SK-N-SH (cell line): ENCODE results near the gene NIPSNAP3A.
A peak's percentile ranks its signal among the peaks of the same experiment; 100 is the strongest.

ENCODE experiments used
- CHD2 ChIP-seq: fragments of 150-350 bp; IDR thresholded peaks from 2 replicates; pipeline ENCODE4 v1.6.1; 2018; ENCODE audit warnings: low read length; ENCODE audit not compliant: partially characterized antibody
- CTCF ChIP-seq: fragments of 200-600 bp; sonication (generic); IDR thresholded peaks from 2 replicates; pipeline ENCODE4 v1.6.1; 2017; ENCODE audit warnings: antibody characterized with exemption, mild to moderate bottlenecking, moderate library complexity
- EP300 ChIP-seq, 2 experiments: IDR thresholded peaks; 2 replicates each; pipeline versions ENCODE4 v1.4.0 to v1.6.1; 2012; ENCODE audit warnings: borderline replicate concordance in 1 of 2, low read depth in 1 of 2, low read length in 1 of 2
- EZH2phosphoT487 ChIP-seq: fragments of 200-600 bp; sonication (generic); IDR thresholded peaks from 2 replicates; pipeline ENCODE4 v1.6.1; 2017; ENCODE audit warnings: low read depth, mixed run types, mild to moderate bottlenecking, antibody characterized with exemption, moderate library complexity, borderline replicate concordance
- MAX ChIP-seq: IDR thresholded peaks from 2 replicates; pipeline ENCODE4 v1.4.0; 2012; ENCODE audit warnings: low read depth
- MXI1 ChIP-seq: IDR thresholded peaks from 2 replicates; pipeline ENCODE4 v1.6.1; 2012; ENCODE audit warnings: mild to moderate bottlenecking, low read depth, low read length, improper control_type of control experiment
- NFIC ChIP-seq: IDR thresholded peaks from 2 replicates; pipeline ENCODE4 v1.4.0; 2012; ENCODE audit warnings: borderline replicate concordance
- POLR2AphosphoS5 ChIP-seq: IDR thresholded peaks from 2 replicates; pipeline ENCODE4 v1.6.1; 2012; ENCODE audit warnings: low read depth, low read length
- RAD21 ChIP-seq: IDR thresholded peaks from 2 replicates; pipeline ENCODE4 v1.6.1; 2012; ENCODE audit warnings: mild to moderate bottlenecking, low read length
- RFX5 ChIP-seq: IDR thresholded peaks from 2 replicates; pipeline ENCODE4 v1.6.1; 2012; ENCODE audit warnings: mild to moderate bottlenecking, improper control_type of control experiment, low read length
- TEAD4 ChIP-seq: IDR thresholded peaks from 2 replicates; pipeline ENCODE4 v1.4.0; 2012; ENCODE audit warnings: mild to moderate bottlenecking, borderline replicate concordance; ENCODE audit not compliant: insufficient read depth
- USF2 ChIP-seq: fragments of 150-350 bp; IDR thresholded peaks from 2 replicates; pipeline ENCODE4 v1.6.1; 2017; ENCODE audit warnings: antibody characterized with exemption, low read length, low read depth, borderline replicate concordance
- YY1 ChIP-seq: IDR thresholded peaks from 2 replicates; pipeline ENCODE4 v1.4.0; 2012; ENCODE audit warnings: low read depth, mild to moderate bottlenecking

- no peak for TF ChIP-seq CTCF
- TF ChIP-seq NFIC: no peak
- TF ChIP-seq YY1: no peak
- no peak for TF ChIP-seq CHD2
- no peak for TF ChIP-seq POLR2AphosphoS5
- TF ChIP-seq EP300 (IDR thresholded peaks at IDR 0.05; ENCODE audit: borderline replicate concordance in 1 of 2, low read depth in 1 of 2, low read length in 1 of 2): no peak
- no peak for TF ChIP-seq TEAD4
- TF ChIP-seq RFX5: no peak
- TF ChIP-seq RAD21: no peak
- no peak for TF ChIP-seq MAX
- no peak for TF ChIP-seq EZH2phosphoT487
- TF ChIP-seq USF2: no peak
- TF ChIP-seq MXI1: peak; percentile 82
These were observed 278 bp upstream of the NIPSNAP3A start for GRCh38 chr9:104747245-104747564.
